GM19467 (cell line): Measurements from ENCODE around the gene WDR90.

Source experiments
- ATAC-seq: cut with Tn5 transposase; IDR thresholded peaks from one replicate; pipeline ENCODE4 v1.9.1; 2021; ENCODE audit warnings: mild to moderate bottlenecking, moderate library complexity; ENCODE audit not compliant: unreplicated experiment

The WDR90 gene

GRCh38 chr16:658679-659571 is 9.8 kb downstream of the WDR90 start:
- no peak for ATAC-seq

GRCh38 chr16:659618-660017 is 10.5 kb downstream of the WDR90 start:
- ATAC-seq: no peak

DNA sequence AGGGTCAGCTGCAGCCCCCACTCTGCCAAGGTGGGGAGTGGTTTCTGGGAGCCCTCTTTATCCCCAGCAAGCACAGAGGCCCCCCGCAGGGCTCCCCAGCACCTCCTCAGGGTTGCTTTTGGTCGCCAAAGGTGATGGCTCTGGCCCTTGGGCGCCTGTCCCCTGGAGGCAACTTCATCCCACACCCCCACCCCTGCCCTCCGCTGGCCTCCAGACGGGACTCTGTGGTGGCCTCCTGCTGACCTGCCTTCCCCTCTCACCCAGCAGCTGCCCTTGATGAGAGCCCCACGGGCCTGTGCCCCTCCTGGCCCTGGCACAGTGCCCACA is 10.9 kb downstream of the WDR90 start:
- ATAC-seq: no peak

- ATAC-seq: no peak
Measured at GRCh38 chr16:660459-661183, 11.5 kb downstream of the WDR90 start.

GRCh38 chr16:661184-661821 is 12.1 kb downstream of the WDR90 start:
- no peak for ATAC-seq

DNA sequence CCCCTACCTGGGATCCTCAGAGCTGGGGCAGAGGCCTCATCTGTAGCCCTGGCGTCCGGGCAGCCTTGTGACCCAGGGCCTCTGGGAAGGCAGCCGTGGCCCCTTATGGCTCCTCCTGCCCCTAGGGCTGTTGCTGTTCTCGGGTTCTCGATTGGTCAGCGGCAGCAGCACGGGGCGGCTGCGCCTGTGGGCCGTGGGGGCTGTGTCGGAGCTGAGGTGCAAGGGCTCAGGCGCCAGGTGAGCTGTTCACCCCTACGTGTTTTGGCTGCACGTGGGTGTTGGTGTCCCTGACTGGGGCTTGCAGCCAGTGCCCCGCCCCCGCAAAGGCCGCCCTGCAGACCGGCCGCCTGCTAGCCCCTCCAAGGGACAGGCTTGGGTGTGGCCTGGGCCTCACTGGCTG is 12.9 kb downstream of the WDR90 start:
- no peak for ATAC-seq

DNA sequence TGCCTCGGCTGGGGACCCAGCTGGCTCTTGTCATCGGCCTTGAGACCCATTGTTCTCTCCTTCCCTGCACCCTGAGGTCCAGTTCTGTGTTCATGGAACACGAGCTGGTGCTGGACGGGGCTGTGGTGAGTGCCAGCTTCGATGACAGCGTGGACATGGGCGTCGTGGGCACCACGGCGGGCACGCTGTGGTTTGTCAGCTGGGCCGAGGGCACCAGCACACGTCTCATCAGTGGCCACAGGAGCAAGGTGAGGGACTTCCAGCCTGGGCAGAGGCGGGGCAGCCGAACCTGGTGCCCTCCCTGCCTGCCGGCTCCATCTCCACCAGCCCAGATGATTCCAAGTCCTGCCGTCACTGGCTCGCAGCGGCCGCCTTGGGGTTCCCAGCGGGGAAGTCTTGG is 13.4 kb downstream of the WDR90 start:
- ATAC-seq: no peak

DNA sequence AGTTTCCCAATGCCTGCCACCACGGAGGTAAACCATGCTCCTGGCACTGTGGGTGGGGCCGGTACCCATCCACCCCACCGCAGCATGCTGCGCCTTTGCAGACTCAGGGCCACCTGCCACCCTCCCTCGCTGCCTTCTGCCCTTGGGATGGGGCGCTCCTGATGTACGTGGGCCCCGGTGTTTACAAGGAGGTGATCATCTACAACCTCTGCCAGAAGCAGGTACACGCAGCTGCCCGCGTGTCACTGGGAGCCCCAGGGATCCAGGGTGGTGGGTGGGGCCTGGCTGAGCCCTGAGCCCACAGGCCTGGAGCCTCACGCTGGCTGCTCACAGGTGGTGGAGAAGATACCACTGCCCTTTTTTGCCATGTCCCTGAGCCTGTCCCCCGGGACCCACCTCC is 17.4 kb downstream of the WDR90 start:
- ATAC-seq: no peak

DNA sequence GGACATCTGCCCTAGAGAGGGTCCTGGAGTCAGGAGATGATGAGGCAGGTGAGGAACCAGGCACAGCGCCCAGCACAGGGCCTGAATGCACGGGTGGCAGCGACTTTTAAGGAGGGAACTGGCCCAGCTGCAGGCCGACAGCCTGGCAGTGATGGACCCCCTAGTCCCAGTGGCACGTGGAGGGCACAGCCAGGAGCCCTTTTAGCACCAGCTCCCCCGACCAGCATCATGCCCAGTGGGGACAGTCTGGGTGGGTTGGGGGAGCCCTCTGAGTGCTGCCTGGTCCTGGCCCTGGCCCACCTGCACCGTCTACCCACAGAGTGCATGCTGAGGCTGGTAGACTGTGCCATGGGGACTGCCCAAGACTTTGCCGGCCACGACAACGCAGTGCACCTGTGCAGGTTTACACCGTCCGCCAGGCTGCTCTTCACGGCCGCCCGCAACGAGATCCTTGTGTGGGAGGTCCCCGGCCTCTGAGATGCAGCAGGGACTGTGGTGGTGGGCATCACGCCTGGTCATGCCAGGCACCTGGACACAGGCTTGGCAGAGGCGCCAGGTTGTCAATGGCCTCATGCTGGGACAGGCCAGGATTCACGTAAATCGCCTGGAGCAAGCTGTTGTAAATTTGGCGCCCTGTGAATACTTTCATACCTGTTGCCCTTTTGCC is 18.1 kb downstream of the WDR90 start:
- no peak for ATAC-seq

DNA sequence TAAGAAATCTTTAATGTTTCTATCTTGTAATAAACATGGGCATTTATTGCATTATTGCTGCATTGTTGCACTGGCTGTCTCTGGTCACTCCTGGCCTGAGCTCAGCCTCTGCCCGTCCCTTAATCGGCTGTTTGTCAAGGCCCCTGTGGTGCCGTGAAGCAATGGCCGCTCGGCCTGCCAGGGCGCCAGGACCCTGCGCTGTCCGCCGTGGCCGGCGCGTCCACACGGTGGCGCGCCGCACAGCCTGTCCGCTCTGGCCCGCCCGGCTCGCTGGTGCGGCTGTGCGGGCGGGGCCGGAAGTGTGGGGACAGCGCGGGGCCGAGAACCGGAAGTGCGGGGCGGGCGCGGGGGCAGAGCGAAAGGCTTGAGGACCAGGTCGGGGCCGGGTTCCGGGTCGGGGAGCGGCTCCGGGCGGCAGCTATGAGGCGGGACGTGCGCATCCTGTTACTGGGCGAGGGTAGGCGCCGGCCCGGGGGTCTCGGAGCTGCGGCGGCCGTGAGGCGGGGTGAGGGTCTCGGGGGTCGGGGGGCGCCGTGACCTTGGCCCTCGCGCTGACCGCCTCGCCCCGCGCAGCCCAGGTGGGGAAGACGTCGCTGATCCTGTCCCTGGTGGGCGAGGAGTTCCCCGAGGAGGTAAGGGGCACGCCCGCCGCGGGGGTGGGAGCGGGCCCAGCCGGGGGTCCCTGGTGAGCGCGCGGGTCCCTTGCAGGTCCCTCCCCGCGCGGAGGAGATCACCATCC is 18.8 kb downstream of the WDR90 start, which contains the start of gene RHOT2:
Gene RHOT2, plus strand, starts transcription at position 353 of the 739 bp plus-strand sequence. Its CDS starts 68 bp downstream, at position 421.
- ATAC-seq: peak; percentile 79

GRCh38 chr16:668519-669171 is 19.5 kb downstream of the WDR90 start:
- ATAC-seq: peak; percentile 2

DNA sequence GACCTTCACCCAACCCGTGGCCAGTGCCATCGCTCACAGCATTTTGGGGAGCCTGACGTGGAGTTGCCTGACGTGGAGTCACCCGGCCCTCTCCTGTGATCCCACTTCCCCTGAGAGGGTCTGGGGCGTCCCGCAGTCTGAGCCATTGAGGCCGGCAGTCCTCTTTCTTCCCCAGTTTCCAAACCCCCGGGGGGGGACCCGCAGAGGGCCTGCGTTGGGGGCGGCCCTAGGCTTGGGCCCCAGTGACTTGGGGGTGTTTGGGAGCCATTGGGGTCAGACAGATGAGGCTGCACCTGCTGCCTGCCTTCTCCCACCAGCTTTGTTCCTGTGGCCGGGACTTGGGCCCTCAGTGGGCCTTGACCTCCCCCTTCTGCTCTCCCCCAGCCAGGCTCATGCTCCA is 20.5 kb downstream of the WDR90 start:
- ATAC-seq: no peak

DNA sequence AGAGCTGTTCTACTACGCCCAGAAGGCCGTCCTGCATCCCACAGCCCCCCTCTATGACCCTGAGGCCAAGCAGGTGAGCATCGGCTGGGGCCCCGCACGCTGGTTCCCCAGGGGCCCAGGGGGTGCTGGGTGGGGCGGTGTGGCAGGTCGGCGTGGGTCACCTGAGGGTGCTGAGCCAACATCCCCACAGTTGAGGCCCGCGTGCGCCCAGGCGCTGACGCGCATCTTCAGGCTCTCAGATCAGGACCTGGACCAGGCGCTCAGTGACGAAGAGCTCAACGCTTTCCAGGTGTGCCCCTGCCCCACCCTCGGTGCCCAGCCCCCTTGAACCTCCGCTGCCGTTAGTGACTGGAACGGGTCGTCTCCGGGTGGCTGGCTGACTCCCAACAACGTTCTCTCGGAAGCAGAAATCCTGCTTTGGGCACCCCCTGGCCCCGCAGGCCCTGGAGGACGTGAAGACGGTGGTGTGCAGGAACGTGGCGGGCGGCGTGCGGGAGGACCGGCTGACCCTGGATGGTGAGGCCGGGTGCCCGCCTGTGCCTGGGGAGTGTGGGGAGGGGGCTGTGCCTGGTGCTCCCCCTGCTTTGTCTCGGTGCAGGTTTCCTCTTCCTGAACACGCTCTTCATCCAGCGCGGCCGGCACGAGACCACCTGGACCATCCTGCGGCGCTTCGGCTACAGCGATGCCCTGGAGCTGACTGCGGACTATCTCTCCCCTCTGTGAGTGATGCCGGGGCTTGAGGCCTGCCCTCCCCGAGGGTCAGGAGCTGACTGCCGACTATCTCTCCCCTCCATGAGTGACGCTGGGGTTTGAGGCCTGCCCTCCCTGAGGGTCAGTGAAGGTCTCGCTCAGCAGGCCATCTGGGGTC is 21.6 kb downstream of the WDR90 start:
- no peak for ATAC-seq

- ATAC-seq: no peak
Measured at GRCh38 chr16:671353-672131, 22.4 kb downstream of the WDR90 start.

DNA sequence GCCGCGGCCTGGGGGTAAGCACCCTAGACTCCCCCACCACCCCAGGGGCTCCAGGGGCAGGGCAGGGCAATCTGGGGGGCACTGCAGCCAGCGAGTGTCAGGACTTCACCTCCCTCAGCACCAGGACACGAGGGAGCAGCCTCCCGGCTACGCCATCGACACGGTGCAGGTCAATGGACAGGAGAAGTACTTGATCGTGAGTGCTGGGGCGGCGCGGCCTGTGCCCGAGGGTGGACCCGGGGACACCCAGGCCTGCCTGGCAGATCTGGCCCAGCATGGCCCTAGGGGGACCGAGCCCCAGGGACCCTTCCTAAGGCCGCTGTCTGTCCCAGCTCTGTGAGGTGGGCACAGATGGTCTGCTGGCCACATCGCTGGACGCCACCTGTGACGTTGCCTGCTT is 23.2 kb downstream of the WDR90 start:
- ATAC-seq: no peak

DNA sequence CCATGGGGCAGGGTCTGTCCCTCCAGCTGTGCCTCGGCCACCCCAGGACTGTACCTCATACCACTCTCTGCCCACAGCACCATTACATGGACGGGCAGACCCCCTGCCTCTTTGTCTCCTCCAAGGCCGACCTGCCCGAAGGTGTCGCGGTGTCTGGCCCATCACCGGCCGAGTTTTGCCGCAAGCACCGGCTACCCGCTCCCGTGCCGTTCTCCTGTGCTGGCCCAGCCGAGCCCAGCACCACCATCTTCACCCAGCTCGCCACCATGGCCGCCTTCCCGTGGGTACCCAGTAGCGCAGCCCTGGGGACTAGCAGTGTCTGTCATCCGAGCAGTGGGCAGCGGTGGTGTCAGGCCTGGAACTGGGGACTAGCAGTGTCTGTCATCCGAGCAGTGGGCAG is 23.7 kb downstream of the WDR90 start:
- no peak for ATAC-seq

- no peak for ATAC-seq
Measured at GRCh38 chr16:673399-673991, 24.3 kb downstream of the WDR90 start.
